HG03175 (cell line): ENCODE measurements around the gene PPP1CB.

ENCODE experiments used
- ATAC-seq: cut with Tn5 transposase; IDR thresholded peaks from one replicate; pipeline ENCODE4 v1.9.1; 2021; ENCODE audit warnings: mild to moderate bottlenecking, moderate library complexity; ENCODE audit not compliant: unreplicated experiment

The PPP1CB gene

GRCh38 chr2:28842042-28842441 lies 90.4 kb downstream of the PPP1CB start:
- ATAC-seq, result no peak
